NCI-H2196 treated with DMSO at 0.1 percent for 48 hours (cell line): Measurements from ENCODE around the gene DDC.

Source experiments
- DNase-seq: peaks from one replicate; lab custom pipeline; 2025; ENCODE audit not compliant: unreplicated experiment; lab: John Stamatoyannopoulos, UW

DDC gene

DNA sequence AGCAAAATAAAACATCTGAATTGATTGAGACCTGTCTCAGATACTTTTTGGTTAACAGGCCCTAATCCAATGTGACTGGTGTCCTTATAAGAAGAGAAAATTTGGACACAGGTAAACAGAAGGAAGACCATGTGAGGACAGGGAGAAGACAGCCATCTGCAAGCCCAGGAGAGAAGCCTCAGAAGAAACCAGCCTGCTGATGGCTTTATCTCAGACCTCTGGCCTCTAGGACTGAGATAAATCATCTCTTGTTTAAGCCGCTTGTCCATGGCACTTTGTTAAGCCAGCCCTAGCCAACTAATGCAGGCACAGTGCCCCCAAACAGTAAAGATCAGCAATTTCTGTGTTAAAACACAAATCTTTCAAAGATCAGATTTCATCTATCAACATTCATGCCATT lies 73.3 kb downstream of the DDC start:
- no peak for DNase-seq

DNA sequence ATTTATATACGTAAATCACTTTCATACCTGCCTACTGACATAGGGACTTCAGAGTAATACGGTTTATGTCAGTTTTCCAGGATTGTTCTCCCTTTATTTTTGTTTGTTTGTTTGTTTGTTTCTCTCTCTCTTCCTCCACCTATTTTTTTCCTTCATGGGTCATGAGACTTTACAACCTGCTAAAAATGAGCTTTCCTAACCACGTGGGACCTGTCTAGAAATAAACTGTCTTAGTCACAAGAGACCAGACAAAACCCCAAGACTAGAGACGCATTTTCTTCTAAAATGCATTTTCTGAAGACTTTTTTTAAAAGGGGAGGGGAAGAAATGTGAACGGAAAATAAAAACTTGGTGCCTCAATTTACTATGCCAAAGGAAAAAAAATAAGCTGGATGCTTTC lies 74.0 kb downstream of the DDC start:
- no peak for DNase-seq

DNA sequence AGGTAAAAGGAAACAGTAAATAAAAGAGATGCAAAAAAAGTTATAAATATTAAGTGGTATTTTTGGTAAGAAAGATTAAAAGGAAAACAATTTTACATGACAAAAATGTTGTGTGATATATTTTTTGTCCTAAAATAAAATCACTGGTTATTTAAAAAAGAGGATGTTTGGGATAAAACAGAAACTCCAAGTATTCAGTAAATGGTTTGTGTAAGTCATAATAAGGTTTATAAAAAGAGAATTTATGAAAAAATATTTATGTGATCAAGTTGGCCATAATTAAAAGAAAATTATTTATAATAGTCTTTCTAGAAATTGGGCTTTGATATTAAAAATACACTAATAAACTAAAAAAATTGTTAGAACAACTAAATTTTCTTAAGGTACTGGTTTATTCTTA lies 76.8 kb downstream of the DDC start:
- no peak for DNase-seq

DNA sequence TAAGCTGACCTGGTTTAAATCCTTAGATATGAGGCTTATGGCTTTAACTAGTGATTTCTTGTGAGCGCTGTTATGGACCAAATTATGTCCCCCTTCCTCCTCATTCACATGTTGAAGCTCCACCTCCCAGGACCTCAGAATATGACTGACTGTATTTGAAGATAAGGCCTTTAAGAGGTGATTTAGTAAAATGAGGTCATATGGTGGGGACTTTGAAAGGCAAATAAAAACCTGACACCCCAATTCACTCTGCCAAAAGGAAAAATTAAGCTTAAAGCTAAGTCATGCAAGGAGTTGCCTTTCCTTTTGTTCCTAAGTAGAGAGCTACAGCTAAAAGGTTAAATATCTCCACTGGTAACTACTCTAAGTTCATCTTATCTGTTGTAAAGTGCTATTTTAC lies 78.7 kb downstream of the DDC start:
- DNase-seq = no peak

DNA sequence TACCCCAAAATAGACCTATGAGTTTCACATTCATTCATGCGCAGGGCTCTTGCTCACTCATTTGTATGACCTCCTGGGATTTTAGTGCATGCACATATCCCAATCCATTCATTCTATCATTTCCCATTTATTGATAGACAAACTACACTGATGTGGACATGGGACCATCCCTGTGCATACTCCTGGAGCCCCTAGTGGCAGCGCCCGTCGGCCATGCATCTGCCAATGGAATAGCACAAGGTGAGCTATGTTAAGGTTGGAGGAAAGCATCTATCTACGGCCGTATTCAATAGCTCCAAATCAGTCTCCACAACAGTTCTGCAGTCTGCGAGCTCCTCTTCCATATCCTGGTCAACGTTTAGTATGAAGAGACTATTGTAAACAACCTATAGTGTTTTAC lies 83.3 kb downstream of the DDC start:
- no peak for DNase-seq

DNA sequence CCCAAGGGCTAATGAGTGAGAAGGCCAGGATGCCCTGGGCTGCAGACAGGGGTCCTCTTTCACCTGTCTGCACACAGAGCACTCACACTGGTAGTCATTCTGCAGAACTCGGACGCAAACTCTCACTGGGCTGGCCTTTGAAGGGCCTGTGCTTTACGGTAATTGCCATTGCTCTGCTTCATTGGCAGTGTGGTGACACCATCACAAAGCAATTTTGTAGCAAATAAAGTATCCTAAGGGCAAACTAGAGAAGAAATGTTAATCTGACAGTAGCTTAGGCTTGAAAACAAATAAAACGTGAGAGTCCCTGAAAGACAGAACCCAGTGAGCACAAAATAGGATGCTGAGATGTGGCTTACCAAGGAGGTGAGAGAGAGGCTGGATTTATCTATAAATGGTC lies 84.4 kb downstream of the DDC start:
- no peak for DNase-seq

DNA sequence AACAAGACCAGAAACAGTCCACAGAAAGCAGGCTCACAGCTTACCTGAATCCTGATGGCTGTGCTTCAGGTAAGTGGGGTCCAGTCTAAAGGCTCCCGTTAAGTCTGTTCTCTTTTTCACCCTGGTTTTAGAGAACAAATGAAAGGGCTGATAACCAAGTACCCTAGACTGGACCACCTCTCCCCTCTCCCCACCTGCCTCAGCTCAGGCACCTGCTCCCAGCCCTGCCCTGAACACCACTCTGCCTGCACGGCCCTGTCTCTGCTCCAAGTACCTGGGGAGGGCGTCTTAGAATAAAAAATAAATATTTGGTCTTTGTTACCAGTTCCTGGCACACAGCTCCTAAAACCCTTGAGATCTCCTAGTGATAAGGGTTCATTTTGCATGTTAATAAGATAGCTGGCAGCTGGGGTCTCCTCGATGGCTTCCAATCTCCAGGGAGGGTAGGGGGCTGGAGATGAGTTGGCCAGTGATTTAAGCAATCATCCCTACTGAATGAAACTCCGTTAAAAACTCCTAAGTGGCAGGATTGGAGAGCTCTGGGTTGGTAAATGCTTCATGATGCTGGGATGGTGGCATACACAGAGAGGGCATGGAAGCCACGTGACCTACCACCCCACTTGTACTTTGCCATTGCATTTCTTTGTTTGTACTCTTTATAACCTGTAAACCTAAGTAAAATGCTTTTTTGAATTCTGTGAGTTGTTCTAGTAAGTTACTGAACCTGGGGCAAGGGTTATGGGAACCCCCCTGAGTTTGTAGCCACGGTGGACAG lies 85.3 kb downstream of the DDC start:
- DNase-seq = no peak

DNA sequence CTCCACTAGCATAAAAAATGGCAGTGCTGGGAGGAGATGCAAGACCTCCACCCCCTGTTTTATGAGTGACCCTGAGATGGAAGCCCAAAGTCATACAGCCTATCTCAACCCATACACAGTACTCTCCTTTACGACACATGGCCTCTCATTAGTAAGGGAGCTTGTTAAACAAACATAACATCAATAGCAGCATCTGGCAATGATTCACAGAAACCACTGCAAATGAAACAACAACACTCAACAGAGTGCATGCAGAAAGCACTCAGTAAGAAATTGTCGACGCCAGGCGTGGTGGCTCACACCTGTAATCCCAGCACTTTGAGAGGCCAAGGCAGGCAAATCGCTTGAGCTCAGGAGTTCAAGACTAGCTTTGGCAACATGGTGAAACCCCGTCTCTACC lies 87.6 kb downstream of the DDC start:
- DNase-seq = no peak

DNA sequence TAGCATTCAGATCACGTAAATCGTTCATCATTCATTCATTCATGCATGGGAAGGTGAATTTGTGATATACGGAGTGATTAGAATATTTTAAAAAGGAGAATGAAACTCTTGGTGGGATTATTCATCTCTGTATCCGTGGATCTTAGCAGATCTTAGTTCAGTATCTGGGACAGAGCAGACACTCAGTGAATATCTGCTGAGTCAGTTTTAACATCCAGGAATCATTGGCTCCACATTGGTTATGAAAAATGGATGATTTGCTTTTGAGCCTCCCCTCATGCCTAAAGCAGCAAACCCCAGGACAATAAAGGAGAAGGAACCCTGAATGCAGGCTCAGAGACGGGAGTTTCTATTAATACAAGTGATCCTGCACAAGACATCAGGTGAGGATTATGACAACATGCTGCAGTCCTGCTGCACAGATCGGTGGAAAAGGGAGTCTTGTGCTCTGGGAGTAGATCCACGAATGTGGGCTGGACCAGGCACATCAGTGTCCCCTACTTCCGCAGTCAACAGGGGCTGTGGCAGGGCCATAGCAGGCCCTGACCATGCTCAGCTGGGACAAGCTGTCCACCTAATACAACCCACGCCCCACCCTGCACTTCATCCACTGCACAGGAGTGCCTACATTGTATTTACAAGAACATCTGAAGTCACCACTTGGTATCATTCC lies 88.1 kb downstream of the DDC start:
- DNase-seq = no peak

DNA sequence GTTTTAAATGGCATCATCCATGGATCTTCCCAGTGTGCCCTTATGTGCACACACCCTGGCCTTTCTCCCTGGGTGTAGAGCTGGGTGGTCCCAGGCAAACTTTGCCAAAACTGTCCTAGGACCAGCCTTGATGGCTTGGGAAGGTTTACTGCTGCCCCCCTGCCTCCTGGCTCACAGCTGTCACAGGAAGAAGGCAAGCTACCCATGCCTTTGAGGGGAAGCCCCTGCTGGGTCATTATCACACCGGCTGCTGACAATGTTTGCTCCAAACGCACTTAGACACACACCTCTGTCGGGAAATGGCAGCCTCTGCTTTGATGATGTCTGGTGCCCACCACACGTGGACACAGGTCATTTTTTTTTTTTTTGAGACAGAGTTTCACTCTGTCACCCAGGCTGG lies 89.9 kb downstream of the DDC start:
- DNase-seq = no peak

DNA sequence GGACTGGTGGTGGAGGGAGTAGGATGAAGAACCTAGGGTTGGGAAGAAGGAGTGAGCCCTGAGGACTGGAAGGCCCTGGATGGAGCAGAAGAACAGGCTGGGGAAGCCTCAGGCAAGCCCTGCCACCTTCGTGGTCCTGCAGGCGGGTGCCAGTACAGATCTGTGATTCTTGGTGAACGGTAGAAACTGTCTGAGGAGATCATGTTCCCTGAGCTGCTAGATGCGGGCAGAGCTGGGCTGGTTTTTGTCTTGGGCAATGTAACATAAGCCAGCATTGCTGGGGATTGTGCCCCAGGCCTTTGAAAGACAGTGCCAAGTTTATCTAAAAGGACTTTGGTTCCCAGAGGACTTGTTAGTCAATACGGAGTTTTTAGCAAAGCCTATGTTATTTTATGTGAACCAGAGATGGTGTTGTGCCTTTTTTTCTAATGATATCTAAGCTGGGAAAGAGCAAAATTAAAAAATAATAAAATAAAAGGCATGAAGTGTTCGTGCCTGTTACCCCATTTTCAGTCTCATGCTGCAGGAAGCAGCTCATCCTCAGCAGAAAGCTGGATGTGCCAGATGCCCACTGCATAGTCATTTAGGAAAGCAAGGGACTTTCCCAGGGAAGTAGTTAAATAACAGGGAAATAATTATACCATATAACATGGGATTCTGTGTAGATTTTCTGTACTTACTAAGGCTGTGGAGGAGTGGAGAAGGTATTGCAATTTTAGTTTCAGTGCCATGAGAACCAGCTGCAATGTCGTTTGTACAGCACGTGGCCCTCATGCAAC lies 90.6 kb downstream of the DDC start:
- DNase-seq = no peak

DNA sequence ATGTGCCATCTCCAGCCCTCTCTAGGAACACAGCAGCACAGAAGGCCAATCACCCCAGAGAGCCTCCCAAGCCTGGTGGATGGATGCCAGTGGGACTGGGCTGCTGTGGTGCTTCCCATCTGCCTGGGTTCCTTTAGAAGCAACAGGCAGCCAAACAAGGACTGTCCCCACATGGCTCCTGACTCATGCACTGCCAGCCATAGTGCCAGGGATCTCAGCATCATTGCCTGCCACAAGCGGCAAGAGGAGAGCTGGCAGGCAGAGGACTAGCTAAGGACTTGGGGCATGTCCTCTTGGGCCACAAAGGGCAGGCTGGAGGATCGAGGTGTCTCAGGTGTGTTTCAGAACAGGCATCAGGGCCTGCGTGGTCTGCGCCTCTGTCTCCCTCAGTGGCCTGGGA lies 91.7 kb downstream of the DDC start:
- DNase-seq = no peak

DNA sequence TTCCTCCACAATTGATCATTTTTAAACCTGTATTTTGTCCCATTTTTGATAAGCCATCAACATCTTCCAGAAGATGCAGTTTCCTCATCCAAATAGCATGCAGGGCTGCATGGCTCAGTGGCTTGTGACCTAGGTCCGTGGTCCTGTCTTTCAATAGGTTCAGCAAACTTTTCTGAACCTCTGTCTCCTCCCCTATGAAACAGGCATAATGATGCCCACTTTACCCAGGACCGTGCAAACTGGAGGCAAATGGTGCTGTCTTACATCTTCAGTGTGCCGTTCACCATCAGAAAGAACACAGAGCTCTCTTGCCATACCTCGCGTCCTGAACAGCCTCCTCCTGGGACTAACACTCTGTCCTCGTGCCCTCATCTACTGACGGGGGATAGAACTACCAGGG lies 92.8 kb downstream of the DDC start:
- no peak for DNase-seq

DNA sequence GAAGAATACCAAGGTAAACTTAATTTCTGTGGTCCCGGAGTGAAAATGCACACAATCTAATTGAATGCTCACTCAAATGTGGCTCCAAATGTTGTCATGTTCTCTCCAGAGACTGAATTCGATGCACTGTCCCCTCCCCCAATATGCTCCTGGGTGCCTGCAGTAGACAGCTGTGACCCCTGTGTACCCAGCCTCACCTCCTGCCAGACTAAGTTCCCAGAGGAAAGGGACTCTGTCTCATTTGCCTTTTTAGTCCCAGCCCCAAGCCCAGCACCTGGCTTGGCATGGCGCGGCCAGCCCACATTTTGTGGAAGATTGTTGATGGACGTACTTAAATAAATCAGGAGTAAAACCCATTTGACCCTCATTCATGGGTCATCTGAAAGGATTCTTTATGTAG lies 93.2 kb downstream of the DDC start:
- no peak for DNase-seq

DNA sequence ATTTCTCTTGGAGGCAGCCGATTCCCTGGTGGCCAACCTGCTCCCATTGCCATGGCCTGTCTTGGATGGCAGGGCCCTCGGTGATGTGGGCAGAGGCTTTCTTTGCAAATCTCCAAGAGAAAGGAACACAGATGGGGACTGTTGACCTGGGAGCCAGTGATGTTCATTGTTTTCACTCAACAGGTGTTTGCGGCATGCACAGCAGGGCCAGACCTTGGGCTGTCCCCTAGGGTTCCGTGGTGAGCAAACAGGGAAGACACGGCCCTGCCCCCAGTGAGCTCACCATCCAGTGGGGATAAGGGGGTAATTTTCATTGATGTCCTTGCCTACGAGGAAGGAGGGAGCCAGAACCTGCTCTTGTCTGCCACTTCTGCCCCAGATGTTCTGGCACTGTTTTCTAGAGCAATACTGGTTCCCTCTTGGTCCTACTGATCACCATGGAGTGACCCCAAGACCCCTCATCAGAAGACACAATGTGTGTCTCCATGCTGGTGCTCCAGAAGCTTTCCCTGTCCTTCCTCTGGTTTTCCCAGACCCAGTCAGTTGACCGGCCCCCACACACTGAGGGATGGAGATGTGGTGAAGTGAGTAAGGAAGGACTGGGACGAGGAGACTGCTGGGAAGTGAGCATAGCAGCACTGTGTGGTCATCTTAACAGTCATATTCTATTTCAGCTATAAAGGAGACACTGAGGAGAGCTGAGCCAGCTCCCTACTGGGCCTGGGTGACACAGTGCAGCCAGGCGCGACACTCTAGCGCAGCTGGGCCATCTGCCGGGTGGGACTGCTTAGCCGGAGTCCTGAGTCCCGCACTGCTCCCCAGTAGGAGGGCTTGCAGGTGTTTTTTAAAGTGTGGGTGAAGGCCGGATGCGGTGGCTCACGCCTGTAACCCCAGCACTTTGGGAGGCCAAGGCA lies 94.7 kb downstream of the DDC start:
- no peak for DNase-seq

DNA sequence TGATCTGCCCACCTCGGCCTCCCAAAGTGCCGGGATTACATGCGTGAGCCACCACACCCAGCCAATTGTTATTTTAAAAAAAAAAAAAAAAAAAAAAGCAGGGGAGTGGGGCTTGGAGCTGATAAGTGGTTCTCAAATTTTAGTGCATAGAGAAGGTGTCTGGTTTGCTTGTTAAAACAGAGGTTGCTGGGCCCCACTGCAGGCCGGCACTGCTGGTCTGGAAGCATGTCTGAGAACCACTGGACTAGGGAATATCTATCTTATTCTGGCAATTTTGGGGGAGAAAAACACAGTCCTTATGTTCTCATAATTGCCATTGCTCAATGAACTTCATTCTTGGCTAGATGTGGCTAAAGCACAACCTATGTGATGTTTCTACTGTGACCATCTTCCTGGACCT lies 96.0 kb downstream of the DDC start:
- no peak for DNase-seq

DNA sequence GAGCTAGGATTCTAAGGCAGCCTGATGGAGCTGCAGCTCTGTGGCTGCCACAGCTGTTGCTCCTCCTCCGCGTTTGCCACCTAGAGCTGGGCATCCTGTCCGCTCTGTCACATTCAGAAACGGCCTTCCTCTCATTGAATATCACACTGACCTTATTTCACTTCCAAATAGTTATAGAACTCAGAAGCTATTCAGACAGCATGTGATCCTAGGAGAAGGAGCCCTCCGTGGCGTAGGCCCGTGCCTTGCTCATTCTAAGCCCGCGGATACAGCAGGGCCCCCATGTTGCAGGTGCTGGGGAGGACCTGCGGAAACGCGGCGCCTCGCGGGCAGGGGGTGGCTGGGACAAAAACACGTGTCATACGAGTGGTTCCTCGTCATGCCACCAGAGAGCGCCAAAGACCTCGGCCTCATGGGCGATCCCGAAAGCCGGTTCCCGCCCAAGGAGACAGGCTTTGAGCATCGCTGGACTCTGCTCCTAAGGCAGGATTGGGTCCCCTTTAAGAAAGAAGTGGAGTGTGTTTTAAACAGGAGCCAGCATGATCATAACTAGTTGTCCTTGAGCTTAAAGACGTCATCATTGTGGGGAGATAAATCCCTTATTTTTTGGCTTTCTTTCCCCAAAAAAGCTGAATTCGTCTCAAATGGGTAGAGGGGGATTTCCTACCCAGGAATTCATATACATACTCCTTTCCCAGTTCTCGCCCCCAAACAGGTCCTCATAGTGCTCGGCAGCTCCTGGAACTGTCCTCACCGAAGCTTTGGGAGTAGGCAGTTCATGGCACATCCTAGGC lies 97.2 kb downstream of the DDC start:
- DNase-seq = peak; percentile 48

DNA sequence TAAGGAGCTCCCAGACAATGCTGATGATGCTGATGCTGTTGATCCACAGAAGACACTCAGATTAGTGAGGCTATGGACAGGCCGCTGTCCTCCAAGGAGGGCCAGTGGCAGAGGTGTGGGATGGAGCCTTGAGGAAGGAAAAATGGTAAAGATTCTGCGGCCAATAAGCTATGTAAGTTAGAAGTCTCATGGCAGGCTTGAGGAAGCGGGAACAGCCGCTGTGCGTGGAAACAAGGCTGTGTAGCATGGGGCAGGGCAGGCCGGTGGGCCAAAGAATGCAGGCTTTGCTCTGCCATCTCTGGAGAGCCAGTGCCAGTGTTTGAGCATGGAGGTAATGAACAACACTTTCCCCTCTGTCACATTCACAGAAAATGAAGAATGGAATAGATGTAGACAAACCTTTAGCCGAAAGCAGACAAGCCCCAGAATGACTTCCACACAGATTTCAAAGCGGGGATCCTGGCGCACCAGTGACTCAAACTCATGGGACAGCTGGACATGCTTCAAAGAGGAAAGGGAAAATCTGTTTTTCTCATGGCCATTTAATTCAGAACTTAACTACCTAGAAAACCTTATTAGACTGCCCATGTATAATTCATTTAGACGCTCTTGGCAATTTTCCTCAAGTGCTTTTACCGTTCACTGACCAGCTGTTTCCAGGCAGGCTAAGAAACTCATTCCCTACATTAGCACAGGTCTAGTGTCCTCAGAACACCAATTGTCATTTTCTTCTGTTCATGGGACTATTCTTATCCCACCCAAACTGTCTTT lies 98.2 kb downstream of the DDC start:
- no peak for DNase-seq

DNA sequence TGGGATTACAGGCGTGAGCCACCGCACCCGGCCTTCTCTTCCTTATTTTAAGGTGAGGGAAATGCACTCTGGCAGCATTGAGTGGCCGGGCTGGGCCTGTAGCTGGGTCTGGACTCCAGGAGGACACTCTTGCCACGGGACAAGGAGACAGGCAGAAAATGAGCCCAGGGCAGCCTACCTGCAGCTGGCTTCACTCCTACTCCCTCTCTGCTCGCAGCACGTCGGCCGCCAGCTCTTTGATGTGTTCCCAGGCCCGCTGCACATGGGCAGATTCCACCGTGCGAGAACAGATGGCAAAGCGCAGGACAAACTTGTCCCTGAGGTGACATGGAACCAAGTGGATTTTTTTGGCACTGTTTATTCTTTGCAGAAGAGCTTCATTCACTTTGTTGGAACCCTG lies 102.2 kb downstream of the DDC start:
- no peak for DNase-seq

DNA sequence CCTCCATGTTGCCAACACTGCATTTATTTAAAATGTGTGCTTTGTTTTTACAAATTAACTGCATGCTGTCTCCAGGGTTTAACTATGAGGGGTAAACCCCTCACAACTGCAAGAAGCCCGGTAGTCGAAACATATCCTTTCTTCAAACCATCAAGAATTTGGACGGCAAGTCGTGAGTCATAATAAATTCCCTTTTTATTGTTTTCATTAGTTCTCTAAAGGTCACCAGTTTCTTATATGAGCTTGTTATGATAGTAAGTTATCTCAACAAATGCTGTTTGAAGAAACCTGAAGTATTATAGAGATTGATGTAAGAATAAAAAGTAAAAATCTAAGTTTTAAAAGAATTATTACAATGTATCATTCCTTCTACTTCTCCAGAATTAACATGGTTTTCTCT lies 102.8 kb downstream of the DDC start:
- DNase-seq = no peak
